ENCODE results near the gene KCNQ4. TPM values are rescaled to one million over a fixed set of nuclear protein-coding genes. Genes with fewer than 3 reads are reported as not detected.

KCNQ4 gene
- total RNA-seq, 1 donor from 2014 or later: 0.27 TPM

GRCh38 chr1:40763742-40764532, 19.6 kb upstream of the KCNQ4 start:
- DNase-seq (no peak), ATAC-seq (ENCODE audit: low read depth) (no peak)
- intact Hi-C loops (cut with micrococcal nuclease): no loop called here
- no peak overlapping the region for H3K4me3 Mint-ChIP-seq
- H3K27ac Mint-ChIP-seq: peak overlapping the region; percentile 53
- no peaks in the 10 kb centered on the region for H3K9me3 Mint-ChIP-seq
- CTCF ChIA-PET: interaction anchor here (0.6 to 2.7 kb wide), 3 partner anchors 10 to 85 kb away, joined by 3 to 18 read pairs (median 6); no protein-coding TSS in a partner anchor
- POLR2A ChIA-PET: interaction anchor here (1.4 kb wide), 1 partner anchor 73 kb away, joined by 12 read pairs; the partner anchor contains the start of gene NFYC
- peaks cover 30% of the 10 kb centered on the region for H3K4me1 Mint-ChIP-seq
- TF ChIP-seq CTCF (IDR thresholded peaks at IDR 0.05): no peak
- H3K36me3 Mint-ChIP-seq (ENCODE audit: low read depth): peaks cover 92% of the 10 kb centered on the region
- no peaks in the 10 kb centered on the region for H3K27me3 Mint-ChIP-seq

GRCh38 chr1:40764981-40765380, 18.6 kb upstream of the KCNQ4 start:
- ATAC-seq (ENCODE audit: low read depth) (no peak), DNase-seq (no peak)
- Mint-ChIP-seq H3K9me3 (no peaks in the 10 kb centered on the region), H3K4me3 (no peak overlapping the region), H3K27me3 (no peaks in the 10 kb centered on the region), H3K27ac (no peak overlapping the region), H3K36me3 (ENCODE audit: low read depth) (peaks cover 92% of the 10 kb centered on the region), H3K4me1 (peaks cover 30% of the 10 kb centered on the region)
- ChIA-PET CTCF (interaction anchor here (1.4 to 2.7 kb wide), 2 partner anchors 9 to 84 kb away, joined by 6 to 18 read pairs; no protein-coding TSS in a partner anchor), POLR2A (interaction anchor here (1.4 kb wide), 1 partner anchor 74 kb away, joined by 12 read pairs; the partner anchor contains the start of gene NFYC)
- no peak for TF ChIP-seq CTCF (IDR thresholded peaks at IDR 0.05)
- intact Hi-C loops (cut with micrococcal nuclease): no loop called here

- peaks cover 29% of the 10 kb centered on the region for H3K4me1 Mint-ChIP-seq
- ATAC-seq (ENCODE audit: low read depth): no peak
- no peak overlapping the region for H3K27ac Mint-ChIP-seq
- intact Hi-C loops (cut with micrococcal nuclease): no loop called here
- no peak overlapping the region for H3K4me3 Mint-ChIP-seq
- H3K9me3 Mint-ChIP-seq: no peaks in the 10 kb centered on the region
- TF ChIP-seq CTCF (IDR thresholded peaks at IDR 0.05): no peak
- POLR2A ChIA-PET: interaction anchor here (1.7 kb wide), 1 partner anchor 75 kb away, joined by 5 read pairs; the partner anchor contains the start of gene NFYC
- H3K36me3 Mint-ChIP-seq (ENCODE audit: low read depth): peaks cover 95% of the 10 kb centered on the region
- DNase-seq: no peak
- H3K27me3 Mint-ChIP-seq: no peaks in the 10 kb centered on the region
- CTCF ChIA-PET: interaction anchor here (2.7 kb wide), 1 partner anchor 8 kb away, joined by 18 read pairs; no protein-coding TSS in a partner anchor
These were observed 17.6 kb upstream of the KCNQ4 start for GRCh38 chr1:40766017-40766416.

- ATAC-seq (ENCODE audit: low read depth): no peak
- Mint-ChIP-seq H3K9me3 (no peaks in the 10 kb centered on the region), H3K36me3 (ENCODE audit: low read depth) (peaks cover 95% of the 10 kb centered on the region), H3K27ac (no peak overlapping the region), H3K27me3 (no peaks in the 10 kb centered on the region), H3K4me1 (peaks cover 23% of the 10 kb centered on the region), H3K4me3 (no peak overlapping the region)
- CTCF ChIA-PET: interaction anchor here (2.7 kb wide), 1 partner anchor 7 kb away, joined by 18 read pairs; no protein-coding TSS in a partner anchor
- POLR2A ChIA-PET: interaction anchor here (1.7 kb wide), 1 partner anchor 75 kb away, joined by 5 read pairs; the partner anchor contains the start of gene NFYC
- intact Hi-C loops (cut with micrococcal nuclease): no loop called here
- no peak for DNase-seq
- no peak for TF ChIP-seq CTCF (IDR thresholded peaks at IDR 0.05)
These were observed 17.0 kb upstream of the KCNQ4 start for GRCh38 chr1:40766560-40766959.
